NCI-H748 treated with DMSO at 0.1 percent for 48 hours (cell line): ENCODE results near the gene ZNF385A.

ENCODE experiments used
- DNase-seq: peaks from one replicate; lab custom pipeline; 2025; lab: John Stamatoyannopoulos, UW

The ZNF385A gene

GRCh38 chr12:54384591-54385041 is at the start of gene ZNF385A:
TSS of gene ZNF385A (minus strand) at chr12:54384733. CDS start at chr12:54384514, 219 bp downstream.
- DNase-seq = no peak

GRCh38 chr12:54432815-54433164 is 48.3 kb upstream of the ZNF385A start:
- no peak for DNase-seq

- peak; percentile 42 for DNase-seq
These were observed 47.6 kb upstream of the ZNF385A start for GRCh38 chr12:54431911-54432814.

- no peak for DNase-seq
These were observed 46.0 kb upstream of the ZNF385A start for GRCh38 chr12:54430471-54431069.

- no peak for DNase-seq
These were observed 44.5 kb upstream of the ZNF385A start for GRCh38 chr12:54429014-54429471.

- DNase-seq = no peak
These were observed 43.8 kb upstream of the ZNF385A start for GRCh38 chr12:54428050-54429013.

GRCh38 chr12:54427106-54427505 is 42.6 kb upstream of the ZNF385A start:
- no peak for DNase-seq

- DNase-seq = no peak
These were observed 42.2 kb upstream of the ZNF385A start for GRCh38 chr12:54426690-54427089.

GRCh38 chr12:54425702-54426101 is 41.2 kb upstream of the ZNF385A start:
- DNase-seq = no peak

- DNase-seq = no peak
These were observed 39.7 kb upstream of the ZNF385A start for GRCh38 chr12:54424224-54424623.

- no peak for DNase-seq
These were observed 39.2 kb upstream of the ZNF385A start for GRCh38 chr12:54423816-54424150.

- no peak for DNase-seq
These were observed 37.3 kb upstream of the ZNF385A start for GRCh38 chr12:54421879-54422250.

GRCh38 chr12:54421175-54421878 is 36.8 kb upstream of the ZNF385A start:
- DNase-seq = no peak

GRCh38 chr12:54420766-54421144 is 36.2 kb upstream of the ZNF385A start:
- DNase-seq = no peak

- no peak for DNase-seq
These were observed 34.8 kb upstream of the ZNF385A start, which contains the start of gene ITGA5 for GRCh38 chr12:54419088-54419887. TSS of gene ITGA5 (minus strand) at chr12:54419266. CDS start at chr12:54419198, 68 bp downstream.

GRCh38 chr12:54418441-54419087 is 34.0 kb upstream of the ZNF385A start:
- no peak for DNase-seq

- no peak for DNase-seq
These were observed 33.3 kb upstream of the ZNF385A start for GRCh38 chr12:54417712-54418440.

- DNase-seq = no peak
These were observed 32.4 kb upstream of the ZNF385A start for GRCh38 chr12:54416687-54417603.
